Measurements from ENCODE around the gene GCGR.

GCGR gene

GRCh38 chr17:81803728-81804558, at the start of gene GCGR:
GCGR (plus strand) TSS chr17:81804150; CDS start chr17:81809019, 4,869 bp downstream.
- DNase-seq (ENCODE audit: low spot score in 2 of 2) = no peak

GRCh38 chr17:81792675-81793615, 11.0 kb upstream of the GCGR start:
- Mint-ChIP-seq H3K9me3 (no peaks in the 10 kb centered on the region), H3K27me3 (no peaks in the 10 kb centered on the region), H3K36me3 (ENCODE audit: insufficient read depth) (no peaks in the 10 kb centered on the region), H3K4me1 (no peaks in the 10 kb centered on the region), H3K27ac (ENCODE audit: low read depth) (no peak overlapping the region), H3K4me3 (no peak overlapping the region)
- ATAC-seq (replicated peaks; ENCODE audit: extremely low read depth, poor library complexity, severe bottlenecking) (no peak), DNase-seq (ENCODE audit: low spot score in 2 of 2) (no peak)

More at GRCh38 chr17:81803728-81804558, at the start of gene GCGR:
- peaks cover 45% of the 10 kb centered on the region for H3K27me3 Mint-ChIP-seq
- no peak for ATAC-seq (replicated peaks; ENCODE audit: extremely low read depth, poor library complexity, severe bottlenecking)
- no peaks in the 10 kb centered on the region for H3K36me3 Mint-ChIP-seq (ENCODE audit: insufficient read depth)
- no peak within 1 kb of the TSS for H3K27ac Mint-ChIP-seq (ENCODE audit: low read depth)
- H3K9me3 Mint-ChIP-seq = no peaks in the 10 kb centered on the region
- H3K4me3 Mint-ChIP-seq = no peak within 1 kb of the TSS
- no peaks in the 10 kb centered on the region for H3K4me1 Mint-ChIP-seq

DNA sequence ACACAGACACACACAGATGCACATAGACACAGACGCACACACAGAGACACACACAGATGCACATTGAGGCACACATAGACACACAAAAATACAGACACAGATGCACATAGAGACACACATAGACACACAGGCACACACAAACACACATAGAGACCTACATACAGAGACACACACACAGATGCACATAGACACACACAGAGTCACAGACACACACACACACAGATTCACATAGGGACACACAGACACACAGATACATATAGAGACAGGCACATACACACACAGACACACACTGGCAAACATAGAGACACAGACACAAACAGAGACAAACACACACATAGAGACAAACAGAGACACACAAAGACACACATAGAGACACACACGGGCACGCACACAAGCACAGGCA, 9.9 kb upstream of the GCGR start:
- Mint-ChIP-seq H3K9me3 (no peaks in the 10 kb centered on the region), H3K27ac (ENCODE audit: low read depth) (no peak overlapping the region), H3K4me3 (no peak overlapping the region), H3K27me3 (no peaks in the 10 kb centered on the region), H3K4me1 (no peaks in the 10 kb centered on the region), H3K36me3 (ENCODE audit: insufficient read depth) (no peaks in the 10 kb centered on the region)
- ATAC-seq (replicated peaks; ENCODE audit: extremely low read depth, poor library complexity, severe bottlenecking) (no peak), DNase-seq (ENCODE audit: low spot score in 2 of 2) (no peak)

- H3K9me3 Mint-ChIP-seq = no peaks in the 10 kb centered on the region
- H3K4me3 Mint-ChIP-seq = no peak overlapping the region
- DNase-seq (ENCODE audit: low spot score in 2 of 2) = no peak
- H3K27ac Mint-ChIP-seq (ENCODE audit: low read depth) = no peak overlapping the region
- ATAC-seq (replicated peaks; ENCODE audit: extremely low read depth, poor library complexity, severe bottlenecking) = no peak
- peaks cover 2% of the 10 kb centered on the region for H3K27me3 Mint-ChIP-seq
- no peaks in the 10 kb centered on the region for H3K4me1 Mint-ChIP-seq
- H3K36me3 Mint-ChIP-seq (ENCODE audit: insufficient read depth) = no peaks in the 10 kb centered on the region
These were observed 9.4 kb upstream of the GCGR start for GRCh38 chr17:81794509-81794908.

GRCh38 chr17:81801327-81801726, 2.6 kb upstream of the GCGR start:
- Mint-ChIP-seq H3K9me3 (no peaks in the 10 kb centered on the region), H3K27me3 (peaks cover 41% of the 10 kb centered on the region), H3K36me3 (ENCODE audit: insufficient read depth) (no peaks in the 10 kb centered on the region), H3K4me3 (no peak overlapping the region), H3K4me1 (no peaks in the 10 kb centered on the region), H3K27ac (ENCODE audit: low read depth) (no peak overlapping the region)
- DNase-seq (ENCODE audit: low spot score in 2 of 2) = no peak
- no peak for ATAC-seq (replicated peaks; ENCODE audit: extremely low read depth, poor library complexity, severe bottlenecking)

GRCh38 chr17:81802048-81802758, 1.7 kb upstream of the GCGR start:
- Mint-ChIP-seq H3K27me3 (peaks cover 41% of the 10 kb centered on the region), H3K27ac (ENCODE audit: low read depth) (no peak overlapping the region), H3K9me3 (no peaks in the 10 kb centered on the region), H3K4me1 (no peaks in the 10 kb centered on the region), H3K36me3 (ENCODE audit: insufficient read depth) (no peaks in the 10 kb centered on the region), H3K4me3 (no peak overlapping the region)
- DNase-seq (ENCODE audit: low spot score in 2 of 2) = no peak
- ATAC-seq (replicated peaks; ENCODE audit: extremely low read depth, poor library complexity, severe bottlenecking) = no peak

DNA sequence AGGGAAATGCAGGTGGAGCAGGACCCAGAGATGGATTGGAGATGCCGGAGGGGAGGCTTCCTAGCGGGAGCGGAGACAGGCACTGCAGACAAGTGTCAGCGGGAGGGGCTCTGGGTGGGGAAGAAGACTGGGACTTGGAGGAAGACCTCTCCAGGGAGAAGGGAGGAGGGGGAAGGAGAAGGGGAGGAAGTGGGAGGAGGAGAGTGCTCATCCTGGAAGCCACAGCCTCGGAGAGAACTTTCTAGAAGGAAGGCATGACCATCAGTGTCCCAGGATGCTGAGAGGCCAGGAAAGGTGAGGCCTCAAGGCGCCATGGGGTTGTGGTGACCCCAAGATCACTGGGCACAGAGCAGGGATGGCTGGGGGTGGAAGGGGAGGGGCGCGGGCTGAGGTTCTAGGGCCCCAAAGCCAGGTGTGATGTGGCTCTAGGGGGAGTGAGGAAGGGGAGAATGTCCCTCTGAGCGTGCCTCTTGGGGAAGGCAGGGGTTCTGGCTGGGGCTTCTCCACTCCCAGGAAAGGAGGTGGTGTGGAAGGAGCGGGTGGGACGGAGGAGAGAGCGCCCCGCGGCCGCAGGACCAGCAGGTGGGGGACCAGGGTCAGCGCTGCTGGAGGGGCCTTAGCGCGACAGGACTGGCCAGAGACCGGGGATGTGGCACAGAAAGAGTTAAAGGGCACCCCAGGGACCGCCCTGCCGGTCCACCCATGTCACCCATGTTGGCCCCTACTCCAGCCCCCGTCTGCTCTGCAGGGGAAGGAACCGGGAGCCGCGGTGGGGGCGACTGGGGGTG, 900 bp upstream of the GCGR start:
- no peaks in the 10 kb centered on the region for H3K4me1 Mint-ChIP-seq
- no peak overlapping the region for H3K4me3 Mint-ChIP-seq
- no peak for ATAC-seq (replicated peaks; ENCODE audit: extremely low read depth, poor library complexity, severe bottlenecking)
- no peak overlapping the region for H3K27ac Mint-ChIP-seq (ENCODE audit: low read depth)
- no peaks in the 10 kb centered on the region for H3K9me3 Mint-ChIP-seq
- DNase-seq (ENCODE audit: low spot score in 2 of 2) = no peak
- H3K36me3 Mint-ChIP-seq (ENCODE audit: insufficient read depth) = no peaks in the 10 kb centered on the region
- H3K27me3 Mint-ChIP-seq = peaks cover 41% of the 10 kb centered on the region

DNA sequence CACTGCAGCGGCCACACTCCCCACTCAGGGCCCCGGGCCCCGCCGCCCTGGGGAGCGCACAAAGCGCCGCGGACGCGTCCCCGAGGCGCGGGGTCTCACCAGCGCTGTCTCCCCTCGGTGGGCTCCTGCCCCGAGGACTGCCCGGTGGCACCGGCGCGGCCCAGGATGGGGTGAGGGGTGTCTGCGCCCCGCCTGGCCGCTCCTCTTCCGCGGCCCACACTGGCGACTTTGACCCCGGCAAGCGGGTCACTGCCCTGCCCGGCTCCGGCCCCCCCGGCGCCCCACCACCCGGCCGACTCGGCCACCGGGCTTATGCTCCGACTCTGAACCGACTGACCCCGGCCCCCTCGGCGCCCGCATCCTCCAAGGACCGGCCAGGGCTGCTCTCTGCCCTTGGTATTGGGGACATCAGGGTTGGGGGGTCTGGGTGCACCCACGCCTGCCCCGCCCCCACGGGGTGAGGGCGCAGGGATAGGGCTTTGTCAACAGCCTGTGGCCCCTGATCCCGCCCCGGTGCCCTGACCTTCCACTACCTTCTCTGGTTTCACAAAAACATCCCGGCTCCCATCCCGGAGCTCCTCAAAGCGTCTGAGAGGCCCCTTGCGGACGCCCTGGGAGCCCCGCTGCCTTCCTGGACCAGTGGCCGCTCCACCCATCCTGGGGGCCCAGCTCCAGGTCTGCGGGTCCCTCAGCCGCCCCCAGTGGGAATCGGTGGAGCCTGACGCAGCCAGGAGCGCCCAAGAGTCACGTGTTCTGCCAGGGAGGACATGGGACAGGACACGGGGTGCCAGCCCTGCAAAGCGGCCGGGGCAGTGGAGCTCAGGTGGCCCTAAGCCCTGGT, 829 bp downstream of the GCGR start:
- DNase-seq (ENCODE audit: low spot score in 2 of 2) (no peak), ATAC-seq (replicated peaks; ENCODE audit: extremely low read depth, poor library complexity, severe bottlenecking) (no peak)
- no peak overlapping the region for H3K27ac Mint-ChIP-seq (ENCODE audit: low read depth)
- no peaks in the 10 kb centered on the region for H3K4me1 Mint-ChIP-seq
- no peak overlapping the region for H3K4me3 Mint-ChIP-seq
- no peaks in the 10 kb centered on the region for H3K9me3 Mint-ChIP-seq
- peaks cover 49% of the 10 kb centered on the region for H3K27me3 Mint-ChIP-seq
- no peaks in the 10 kb centered on the region for H3K36me3 Mint-ChIP-seq (ENCODE audit: insufficient read depth)

- no peak for DNase-seq (ENCODE audit: low spot score in 2 of 2)
- Mint-ChIP-seq H3K4me3 (no peak overlapping the region), H3K27me3 (peaks cover 46% of the 10 kb centered on the region), H3K9me3 (no peaks in the 10 kb centered on the region), H3K4me1 (no peaks in the 10 kb centered on the region), H3K27ac (ENCODE audit: low read depth) (no peak overlapping the region), H3K36me3 (ENCODE audit: insufficient read depth) (no peaks in the 10 kb centered on the region)
- ATAC-seq (replicated peaks; ENCODE audit: extremely low read depth, poor library complexity, severe bottlenecking) = no peak
These were observed 1.9 kb downstream of the GCGR start for GRCh38 chr17:81805707-81806460.

GRCh38 chr17:81806461-81807209, 2.7 kb downstream of the GCGR start:
- H3K27ac Mint-ChIP-seq (ENCODE audit: low read depth) = no peak overlapping the region
- no peak for DNase-seq (ENCODE audit: low spot score in 2 of 2)
- no peaks in the 10 kb centered on the region for H3K9me3 Mint-ChIP-seq

More at GRCh38 chr17:81806461-81807209, 2.7 kb downstream of the GCGR start:
- H3K36me3 Mint-ChIP-seq (ENCODE audit: insufficient read depth) = no peaks in the 10 kb centered on the region
- peaks cover 39% of the 10 kb centered on the region for H3K27me3 Mint-ChIP-seq
- ATAC-seq (replicated peaks; ENCODE audit: extremely low read depth, poor library complexity, severe bottlenecking) = no peak
- no peaks in the 10 kb centered on the region for H3K4me1 Mint-ChIP-seq
- H3K4me3 Mint-ChIP-seq = no peak overlapping the region
